A549 (cell line): ENCODE results near the gene ZNF438. TPM values are rescaled to one million over a fixed set of nuclear protein-coding genes. Genes with fewer than 3 reads are reported as not detected.

Experiments used
- ATAC-seq, 2 experiments: fragments of 200-7000 bp in 1 of 2; fragments of >200 bp in 1 of 2; cut with Nextera tagmentation in 1 of 2; cut with Tn5 transposase in 1 of 2; 3 replicates each; pipeline versions ENCODE4 v1.8.0 to v1.9.1; 2018 to 2020; ENCODE audit warnings: mild to moderate bottlenecking in 1 of 2, moderate library complexity in 1 of 2
- CTCF ChIA-PET: fragments of 300-600 bp; sonication (Branson Sonifier 250); formaldehyde crosslinking; extraction: SDS; loops from one replicate; lab custom pipeline; 2021; ENCODE audit warnings: antibody characterized with exemption, inconsistent platforms; lab: Yijun Ruan, JAX
- POLR2A ChIA-PET: fragments of 350-600 bp; formaldehyde crosslinking; extraction: SDS; loops from one replicate; lab custom pipeline; 2021; ENCODE audit warnings: antibody characterized with exemption, inconsistent platforms; lab: Yijun Ruan, JAX
- DNase-seq, 2 experiments: peaks; one replicate each; pipeline versions ENCODE4 v3.0.0 to v3.0.0-alpha.2; 2011 to 2016; ENCODE audit warnings: low read depth in 1 of 2, low spot score in 1 of 2
- FAIRE-seq: peaks from 2 replicates; lab custom pipeline; 2011; peaks lifted over from hg19 to GRCh38; lab: Jason Lieb, UNC
- H3K27ac ChIP-seq, 2 experiments: fragments of >200 bp; sonication (Bioruptor Twin); formaldehyde crosslinking; 3 replicates each; pipeline ENCODE4 v1.5.1; 2016 to 2017
- H3K4me1 ChIP-seq: fragments of >200 bp; sonication (Bioruptor Twin); formaldehyde crosslinking; 3 replicates; pipeline ENCODE4 v1.6.1; 2016
- H3K4me2 ChIP-seq: fragments of >200 bp; sonication (Bioruptor Twin); formaldehyde crosslinking; 3 replicates; pipeline ENCODE4 v1.6.1; 2016
- H3K4me3 ChIP-seq: fragments of >200 bp; sonication (Bioruptor Twin); formaldehyde crosslinking; 3 replicates; pipeline ENCODE4 v1.5.1; 2016
- H3K9me3 ChIP-seq: fragments of >200 bp; sonication (Bioruptor Twin); formaldehyde crosslinking; 3 replicates; pipeline ENCODE4 v1.6.1; 2016
- CHD4 ChIP-seq: fragments of 200-600 bp; sonication (generic); IDR thresholded peaks from 2 replicates; pipeline ENCODE4 v1.6.1; 2016; ENCODE audit warnings: antibody characterized with exemption, mild to moderate bottlenecking, borderline replicate concordance
- E2F6 ChIP-seq: IDR thresholded peaks from 2 replicates; pipeline ENCODE4 v1.6.1; 2012; ENCODE audit warnings: low read depth, borderline replicate concordance
- EHF ChIP-seq: fragments of 250-450 bp; sonication (Bioruptor Pico); IDR thresholded peaks from 2 replicates; pipeline ENCODE4 v1.5.0; 2020; ENCODE audit warnings: mild to moderate bottlenecking
- EP300 ChIP-seq, 2 experiments: fragments of >200 bp; sonication (Bioruptor Twin); formaldehyde crosslinking; IDR thresholded peaks; 2 replicates in 1 of 2; 3 replicates in 1 of 2; pipeline ENCODE4 v1.6.1; 2016 to 2017
- ESRRA ChIP-seq: fragments of 150-350 bp; IDR thresholded peaks from 2 replicates; pipeline ENCODE4 v1.6.1; 2014; ENCODE audit warnings: mild to moderate bottlenecking, low read length, borderline replicate concordance
- HEYL ChIP-seq: fragments of 250-450 bp; sonication (Bioruptor Pico); IDR thresholded peaks from 2 replicates; pipeline ENCODE4 v1.8.0; 2021; ENCODE audit warnings: mild to moderate bottlenecking, moderate library complexity
- HOXB5 ChIP-seq: fragments of 250-450 bp; sonication (Bioruptor Pico); IDR thresholded peaks from 2 replicates; pipeline ENCODE4 v1.5.0; 2020; ENCODE audit warnings: mild to moderate bottlenecking, moderate library complexity
- JUN ChIP-seq, 2 experiments: fragments of >200 bp; sonication (Bioruptor Twin); formaldehyde crosslinking; IDR thresholded peaks; 2 replicates in 1 of 2; 3 replicates in 1 of 2; pipeline ENCODE4 v1.6.1; 2016 to 2017
- JUNB ChIP-seq: fragments of >200 bp; sonication (Bioruptor Twin); formaldehyde crosslinking; IDR thresholded peaks from 2 replicates; pipeline ENCODE4 v1.6.1; 2016
- KDM1A ChIP-seq: fragments of 200-600 bp; sonication (generic); IDR thresholded peaks from 2 replicates; pipeline ENCODE4 v1.6.1; 2016; ENCODE audit warnings: low read depth, mild to moderate bottlenecking
- KDM5A ChIP-seq: fragments of 200-600 bp; sonication (generic); IDR thresholded peaks from 2 replicates; pipeline ENCODE4 v1.6.1; 2016; ENCODE audit warnings: antibody characterized with exemption, mild to moderate bottlenecking
- MAZ ChIP-seq: fragments of 150-350 bp; IDR thresholded peaks from 2 replicates; pipeline ENCODE4 v1.6.1; 2014; ENCODE audit warnings: antibody characterized with exemption, low read depth, low read length, borderline replicate concordance
- MYC ChIP-seq: IDR thresholded peaks from 2 replicates; pipeline ENCODE4 v1.6.1; 2012; ENCODE audit warnings: mild to moderate bottlenecking, inconsistent platforms, low read length, improper control_type of control experiment, borderline replicate concordance
- NFE2L2 ChIP-seq: fragments of 150-350 bp; conservative IDR thresholded peaks from 2 replicates; pipeline ENCODE4 v1.6.1; 2014; ENCODE audit warnings: low read length
- POLR2A ChIP-seq: IDR thresholded peaks from 2 replicates; pipeline ENCODE4 v1.6.1; 2012; ENCODE audit warnings: mild to moderate bottlenecking, low read length
- POLR2AphosphoS2 ChIP-seq: conservative IDR thresholded peaks from 2 replicates; pipeline ENCODE4 v1.6.1; 2012; ENCODE audit warnings: low read length, improper control_type of control experiment, inconsistent platforms
- RAD21 ChIP-seq, 2 experiments: fragments of >200 bp in 1 of 2; sonication (Bioruptor Twin) in 1 of 2; formaldehyde crosslinking in 1 of 2; IDR thresholded peaks in 1 of 2; conservative IDR thresholded peaks in 1 of 2; 2 replicates in 1 of 2; 3 replicates in 1 of 2; pipeline ENCODE4 v1.6.1; 2012 to 2018; ENCODE audit warnings: inconsistent platforms in 1 of 2
- RARB ChIP-seq: fragments of 250-450 bp; sonication (Bioruptor Pico); IDR thresholded peaks from 2 replicates; pipeline ENCODE4 v1.8.0; 2021; ENCODE audit warnings: mild to moderate bottlenecking, moderate library complexity
- RCOR1 ChIP-seq: fragments of 150-350 bp; IDR thresholded peaks from 2 replicates; pipeline ENCODE4 v1.6.1; 2014; ENCODE audit warnings: antibody characterized with exemption, low read length, low read depth
- RFX5 ChIP-seq: fragments of 450-650 bp; IDR thresholded peaks from 2 replicates; pipeline ENCODE4 v1.7.1; 2014; ENCODE audit warnings: antibody characterized with exemption, mild to moderate bottlenecking, moderate library complexity
- WGBS: methylation state at CpG from one replicate; pipeline ENCODE4 v1.1.6; 2017; ENCODE audit errors: missing lambda C conversion rate; 5-methylcytosine and 5-hydroxymethylcytosine counted together
- polyA plus RNA-seq, 4 experiments: library from polyadenylated mRNA; depleted of rRNA in 3 of 4; stranded (reverse); fragments of >200 nt; fragmentation: RNase III in 1 of 4; extraction: RNeasy Plus Mini Kit Qiagen cat#74134 plus additional on column Dnase treatment in 1 of 4; gene quantifications; 2 replicates in 3 of 4; 3 replicates in 1 of 4; pipeline ENCODE4 v1.2.3, GENCODE V29; 2011 to 2017
- TF ChIP-seq, protein P1 (sequence below): fragments of 450-650 bp; IDR thresholded peaks from 2 replicates; pipeline ENCODE4 v1.6.1; 2014; ENCODE audit warnings: antibody characterized with exemption
- TF ChIP-seq, protein P2 (sequence below): fragments of >200 bp; sonication (Bioruptor Twin); formaldehyde crosslinking; IDR thresholded peaks from 2 replicates; pipeline ENCODE4 v1.6.1; 2016
- TF ChIP-seq, protein P3 (sequence below): IDR thresholded peaks from 2 replicates; pipeline ENCODE4 v1.6.1; 2012
- TF ChIP-seq, protein P4 (sequence below): fragments of >200 bp; sonication (Bioruptor Twin); formaldehyde crosslinking; IDR thresholded peaks from 3 replicates; pipeline ENCODE4 v1.6.1; 2016

ZNF438 gene
- polyA plus RNA-seq, 2 of the 4 experiments (the other 2 are of a cell fraction), result 2.2 to 4.5 TPM

DNA sequence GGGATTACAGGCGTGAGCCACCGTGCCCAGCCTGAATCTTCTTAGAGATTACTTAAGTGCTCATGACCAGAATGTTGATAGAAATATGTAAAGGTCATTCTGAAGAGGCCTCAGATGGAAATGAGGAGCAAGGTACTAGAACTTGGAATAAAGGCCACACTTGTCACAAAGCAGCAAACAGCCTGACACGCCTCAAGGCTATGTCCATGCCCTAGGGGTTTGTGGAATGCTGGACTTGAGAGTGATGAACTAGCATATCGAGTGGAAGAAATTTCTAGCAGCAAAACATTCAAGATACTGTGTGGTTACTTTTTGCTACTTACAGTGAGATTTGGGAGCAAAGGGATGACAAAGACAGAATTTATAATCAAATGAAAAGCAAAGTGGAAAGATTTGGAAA, 39.0 kb downstream of the ZNF438 start:
- ChIA-PET POLR2A (no interaction called here), CTCF (interaction anchor here (0.6 to 1.5 kb wide), 3 partner anchors 38 to 1262 kb away, joined by 3 read pairs; no protein-coding TSS in a partner anchor)
- TF ChIP-seq ESRRA (no peak), E2F6 (no peak), KDM5A (no peak), EP300 (IDR thresholded peaks at IDR 0.05) (no peak), RARB (no peak), RAD21 (conservative IDR thresholded peaks at IDR 0.05 in 1 of 2, IDR thresholded peaks at IDR 0.05 in 1 of 2) (no peak), RCOR1 (no peak), MAZ (no peak), KDM1A (no peak), EHF (CRISPR knock-in tag) (no peak), HEYL (CRISPR knock-in tag) (no peak), HOXB5 (CRISPR knock-in tag) (no peak), JUNB (no peak), CHD4 (no peak)
- TF ChIP-seq, protein P1, sequence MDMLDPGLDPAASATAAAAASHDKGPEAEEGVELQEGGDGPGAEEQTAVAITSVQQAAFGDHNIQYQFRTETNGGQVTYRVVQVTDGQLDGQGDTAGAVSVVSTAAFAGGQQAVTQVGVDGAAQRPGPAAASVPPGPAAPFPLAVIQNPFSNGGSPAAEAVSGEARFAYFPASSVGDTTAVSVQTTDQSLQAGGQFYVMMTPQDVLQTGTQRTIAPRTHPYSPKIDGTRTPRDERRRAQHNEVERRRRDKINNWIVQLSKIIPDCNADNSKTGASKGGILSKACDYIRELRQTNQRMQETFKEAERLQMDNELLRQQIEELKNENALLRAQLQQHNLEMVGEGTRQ, result no peak
- TF ChIP-seq, protein P2, sequence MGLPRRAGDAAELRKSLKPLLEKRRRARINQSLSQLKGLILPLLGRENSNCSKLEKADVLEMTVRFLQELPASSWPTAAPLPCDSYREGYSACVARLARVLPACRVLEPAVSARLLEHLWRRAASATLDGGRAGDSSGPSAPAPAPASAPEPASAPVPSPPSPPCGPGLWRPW, result no peak
- DNase-seq (no peak), FAIRE-seq (no peak), ATAC-seq (no peak)
- H3K27ac ChIP-seq, result no peak overlapping the region
- WGBS, result 86% methylated on average over 4 of the region's 4 CpGs
- peaks cover 21% of the 10 kb centered on the region for H3K9me3 ChIP-seq
- H3K4me2 ChIP-seq, result no peak overlapping the region
- no peak overlapping the region for H3K4me3 ChIP-seq
- H3K4me1 ChIP-seq, result no peaks in the 10 kb centered on the region

GRCh38 chr10:30991647-30992011, 40.0 kb downstream of the ZNF438 start:
- Histone ChIP-seq H3K4me3 (no peak overlapping the region), H3K4me1 (no peaks in the 10 kb centered on the region), H3K4me2 (no peak overlapping the region), H3K27ac (no peak overlapping the region), H3K9me3 (peaks cover 21% of the 10 kb centered on the region)
- POLR2A ChIA-PET, result no interaction called here
- ATAC-seq (no peak), FAIRE-seq (no peak), DNase-seq (no peak)
- no peak for TF ChIP-seq RARB
- TF ChIP-seq JUN (IDR thresholded peaks at IDR 0.05), result no peak
- TF ChIP-seq EHF (CRISPR knock-in tag), result no peak
- TF ChIP-seq, protein P3, sequence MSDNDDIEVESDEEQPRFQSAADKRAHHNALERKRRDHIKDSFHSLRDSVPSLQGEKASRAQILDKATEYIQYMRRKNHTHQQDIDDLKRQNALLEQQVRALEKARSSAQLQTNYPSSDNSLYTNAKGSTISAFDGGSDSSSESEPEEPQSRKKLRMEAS, result no peak
- TF ChIP-seq RFX5, result no peak
- no peak for TF ChIP-seq NFE2L2
- TF ChIP-seq MYC, result no peak
- no peak for TF ChIP-seq POLR2AphosphoS2
- TF ChIP-seq POLR2A, result no peak
- TF ChIP-seq, protein P4, sequence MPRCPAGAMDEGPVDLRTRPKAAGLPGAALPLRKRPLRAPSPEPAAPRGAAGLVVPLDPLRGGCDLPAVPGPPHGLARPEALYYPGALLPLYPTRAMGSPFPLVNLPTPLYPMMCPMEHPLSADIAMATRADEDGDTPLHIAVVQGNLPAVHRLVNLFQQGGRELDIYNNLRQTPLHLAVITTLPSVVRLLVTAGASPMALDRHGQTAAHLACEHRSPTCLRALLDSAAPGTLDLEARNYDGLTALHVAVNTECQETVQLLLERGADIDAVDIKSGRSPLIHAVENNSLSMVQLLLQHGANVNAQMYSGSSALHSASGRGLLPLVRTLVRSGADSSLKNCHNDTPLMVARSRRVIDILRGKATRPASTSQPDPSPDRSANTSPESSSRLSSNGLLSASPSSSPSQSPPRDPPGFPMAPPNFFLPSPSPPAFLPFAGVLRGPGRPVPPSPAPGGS, result no peak
- CTCF ChIA-PET, result interaction anchor here (1.0 kb wide), 1 partner anchor 29 kb away, joined by 4 read pairs; no protein-coding TSS in a partner anchor
- 70% methylated on average over 1 of the region's 1 CpG for WGBS
